DMS 273 (cell line): ENCODE data around the gene KRT14.
"Not testable (repeated sequence)": the region's sequence is repeated elsewhere in the genome, so short reads cannot be mapped to it uniquely, and the experiment has no call there.

Source experiments
- DNase-seq: peaks from one replicate; lab custom pipeline; 2025; ENCODE audit not compliant: unreplicated experiment; lab: John Stamatoyannopoulos, UW

KRT14 gene

GRCh38 chr17:41547921-41548843, 38.5 kb downstream of the KRT14 start:
- DNase-seq: peak; percentile 63

- DNase-seq: peak; percentile 41
These were observed 39.3 kb downstream of the KRT14 start for GRCh38 chr17:41547378-41547841.

DNA sequence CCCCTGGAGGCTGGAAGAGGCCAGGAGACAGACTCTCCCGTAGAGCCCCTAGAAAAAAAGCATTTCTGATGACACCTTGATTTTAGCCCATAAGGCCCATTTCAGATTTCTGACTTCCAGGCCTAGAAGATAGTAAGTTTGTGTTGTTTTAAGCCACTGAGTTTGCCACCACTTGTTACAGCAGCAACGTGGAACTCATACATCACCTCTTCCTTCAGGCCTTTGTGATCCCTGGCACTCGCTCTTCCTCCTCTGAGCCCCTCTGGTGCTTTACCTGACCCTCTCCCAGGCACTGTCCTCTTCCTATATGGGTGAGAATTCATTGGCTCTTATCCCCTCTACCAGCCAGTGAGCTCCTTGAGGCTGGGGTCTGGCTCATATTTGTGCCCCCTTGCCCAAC, 39.9 kb downstream of the KRT14 start:
- no peak for DNase-seq

- no peak for DNase-seq
These were observed 40.8 kb downstream of the KRT14 start for GRCh38 chr17:41545829-41546410.

GRCh38 chr17:41544935-41545334, 41.8 kb downstream of the KRT14 start:
- no peak for DNase-seq

DNA sequence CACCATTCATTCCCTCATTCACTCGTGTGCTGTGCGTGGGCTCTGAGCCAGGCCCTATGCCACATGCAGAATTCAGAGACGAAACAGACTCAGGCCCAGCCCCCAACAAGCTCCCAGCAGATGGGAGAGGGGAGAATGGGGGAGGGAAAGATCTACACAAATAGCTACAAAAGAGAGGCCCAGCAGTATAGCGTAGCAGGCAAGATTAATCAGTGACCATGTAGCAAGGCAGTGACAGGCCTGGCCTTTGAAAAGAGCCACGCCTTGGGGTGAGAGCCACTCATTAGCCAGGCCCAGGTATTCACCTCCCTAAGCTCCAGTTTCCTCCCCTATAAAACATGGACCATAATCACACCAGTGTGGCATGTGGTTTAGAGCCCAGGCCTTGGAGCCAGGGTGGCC, 42.2 kb downstream of the KRT14 start:
- peak; percentile 91 for DNase-seq

DNA sequence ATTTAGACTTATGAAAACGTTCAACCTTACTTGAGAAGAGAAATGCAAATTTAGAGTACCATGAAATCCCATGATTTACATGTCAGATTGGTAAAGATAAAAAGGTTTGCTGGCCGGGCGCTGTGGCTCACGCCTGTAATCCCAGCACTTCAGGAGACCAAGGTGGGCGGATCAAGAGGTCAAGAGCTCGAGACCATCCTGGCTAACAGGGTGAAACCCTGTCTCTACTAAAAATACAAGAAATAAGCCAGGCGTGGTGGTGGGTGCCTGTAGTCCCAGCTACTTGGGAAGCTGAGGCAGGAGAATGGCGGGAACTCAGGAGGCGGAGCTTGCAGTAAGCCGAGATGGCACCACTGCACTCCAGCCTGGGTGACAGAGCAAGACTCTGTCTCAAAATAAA, 43.9 kb downstream of the KRT14 start:
- not testable (repeated sequence) for DNase-seq

DNA sequence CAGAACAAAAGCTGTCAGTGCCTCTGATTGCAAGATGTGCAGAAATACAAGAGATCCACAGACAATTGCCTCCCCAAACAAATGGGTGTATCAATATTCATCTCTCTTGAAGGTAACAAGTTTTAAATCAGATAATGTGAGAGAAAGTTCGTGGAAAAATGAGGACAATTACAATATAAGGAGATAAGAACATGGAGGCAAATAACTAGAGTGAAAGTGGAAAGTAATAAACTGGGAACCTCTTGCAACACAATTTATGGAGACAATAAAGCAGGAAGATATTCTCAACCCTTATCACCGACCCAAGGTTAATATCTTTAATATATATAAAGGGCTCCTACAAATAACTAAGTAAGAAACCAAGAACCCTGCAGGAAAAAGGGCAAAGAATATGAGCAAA, 44.3 kb downstream of the KRT14 start:
- DNase-seq: no peak

DNA sequence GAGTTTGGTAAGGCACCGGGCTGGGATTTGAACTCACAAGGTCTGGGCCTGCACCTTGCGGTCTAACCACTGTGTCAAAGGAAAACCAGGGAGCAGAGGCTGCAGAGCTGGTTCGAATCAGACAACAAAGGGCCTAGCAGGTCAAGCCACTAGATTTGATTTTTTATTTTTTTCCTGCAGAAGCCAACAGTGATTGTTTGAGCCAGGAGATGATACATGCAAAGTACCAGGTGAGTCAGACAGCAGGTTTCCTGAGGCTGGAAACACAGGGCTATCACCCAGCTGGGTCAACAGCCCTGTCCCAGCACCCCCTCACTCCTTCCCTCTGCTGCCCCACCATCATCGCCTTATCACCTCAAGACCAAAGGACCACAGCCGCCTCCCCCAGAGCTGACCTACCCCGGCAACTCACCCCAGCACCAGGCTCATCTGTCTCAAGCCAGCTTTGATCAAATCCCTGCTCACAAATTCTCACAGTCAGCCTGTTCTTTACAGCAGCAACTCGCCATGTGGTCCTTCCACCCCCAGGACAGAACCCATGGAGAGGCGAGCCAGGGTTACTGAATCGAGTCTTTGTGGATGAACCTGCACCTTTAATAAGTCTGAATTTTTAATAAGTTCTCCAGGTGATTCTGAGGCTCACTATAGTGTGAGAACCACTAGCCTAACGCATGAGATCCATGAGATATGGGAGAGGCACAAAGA, 45.6 kb downstream of the KRT14 start:
- DNase-seq: no peak

GRCh38 chr17:41539979-41540701, 46.6 kb downstream of the KRT14 start:
- peak; percentile 15 for DNase-seq

GRCh38 chr17:41539071-41539492, 47.6 kb downstream of the KRT14 start:
- DNase-seq: no peak

DNA sequence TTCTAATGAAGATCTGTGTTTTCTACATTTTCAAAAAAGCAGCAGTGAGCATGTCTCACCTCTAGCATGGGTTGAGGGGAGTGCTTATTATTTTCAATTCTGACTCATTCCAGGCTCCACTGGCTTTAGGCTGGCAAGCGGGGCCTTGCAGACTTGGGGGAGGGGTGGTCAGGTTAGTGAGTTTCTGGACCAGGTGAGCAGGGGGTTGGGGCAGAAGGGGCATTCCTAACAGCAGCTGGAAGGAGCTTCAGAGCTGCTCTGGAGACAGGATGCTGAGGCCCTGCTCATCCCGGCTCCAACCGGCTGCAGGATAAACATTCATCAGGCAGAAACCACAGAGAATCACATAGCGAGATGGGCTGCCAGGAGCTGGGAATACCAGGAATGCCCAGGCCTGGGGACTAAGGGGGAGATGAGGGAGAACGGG, 48.1 kb downstream of the KRT14 start:
- DNase-seq: no peak

GRCh38 chr17:41537990-41538389, 48.7 kb downstream of the KRT14 start:
- no peak for DNase-seq

- no peak for DNase-seq
These were observed 49.1 kb downstream of the KRT14 start for GRCh38 chr17:41537614-41537954.

DNA sequence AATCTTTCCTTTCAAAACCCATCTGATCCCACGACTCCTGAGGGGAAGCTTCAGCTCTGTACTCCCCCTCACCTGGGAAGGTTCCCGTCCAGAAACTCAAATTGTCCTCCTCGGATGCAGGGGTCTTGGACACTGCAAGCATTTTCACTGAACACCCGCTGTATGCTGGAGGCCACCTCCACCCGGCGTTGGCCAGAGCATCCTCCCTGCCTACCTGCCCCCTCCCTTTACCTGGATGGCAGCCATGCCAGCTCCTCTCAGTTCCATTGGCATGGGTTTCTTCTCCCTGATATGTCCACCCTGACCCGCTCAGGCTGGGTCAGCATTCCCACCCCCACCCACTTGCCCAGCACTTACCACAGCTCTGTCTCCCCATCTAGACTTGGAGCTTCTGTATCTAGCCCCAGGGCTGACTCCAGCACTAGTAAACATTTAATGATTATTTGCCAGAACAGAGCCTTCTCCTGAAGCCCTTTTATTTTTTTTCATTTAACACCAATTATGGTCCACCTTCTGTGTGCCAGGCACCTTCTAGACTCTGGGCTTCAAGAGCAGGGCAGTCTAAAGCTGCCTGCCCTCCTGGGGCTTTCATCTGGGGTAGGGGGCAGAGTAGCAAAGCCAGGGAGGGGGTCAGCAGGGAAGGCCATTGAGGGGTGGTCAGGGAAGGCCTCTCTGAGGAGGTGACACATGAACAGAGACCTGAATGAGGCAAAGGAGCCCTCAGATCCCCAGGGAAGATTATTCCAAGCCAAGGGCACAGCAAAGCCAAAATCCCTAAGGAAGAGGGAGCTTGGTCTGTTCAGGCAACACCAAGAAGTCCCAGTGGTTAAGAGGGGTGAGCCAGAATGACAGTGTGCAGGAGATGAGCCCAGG, 49.7 kb downstream of the KRT14 start:
- no peak for DNase-seq

DNA sequence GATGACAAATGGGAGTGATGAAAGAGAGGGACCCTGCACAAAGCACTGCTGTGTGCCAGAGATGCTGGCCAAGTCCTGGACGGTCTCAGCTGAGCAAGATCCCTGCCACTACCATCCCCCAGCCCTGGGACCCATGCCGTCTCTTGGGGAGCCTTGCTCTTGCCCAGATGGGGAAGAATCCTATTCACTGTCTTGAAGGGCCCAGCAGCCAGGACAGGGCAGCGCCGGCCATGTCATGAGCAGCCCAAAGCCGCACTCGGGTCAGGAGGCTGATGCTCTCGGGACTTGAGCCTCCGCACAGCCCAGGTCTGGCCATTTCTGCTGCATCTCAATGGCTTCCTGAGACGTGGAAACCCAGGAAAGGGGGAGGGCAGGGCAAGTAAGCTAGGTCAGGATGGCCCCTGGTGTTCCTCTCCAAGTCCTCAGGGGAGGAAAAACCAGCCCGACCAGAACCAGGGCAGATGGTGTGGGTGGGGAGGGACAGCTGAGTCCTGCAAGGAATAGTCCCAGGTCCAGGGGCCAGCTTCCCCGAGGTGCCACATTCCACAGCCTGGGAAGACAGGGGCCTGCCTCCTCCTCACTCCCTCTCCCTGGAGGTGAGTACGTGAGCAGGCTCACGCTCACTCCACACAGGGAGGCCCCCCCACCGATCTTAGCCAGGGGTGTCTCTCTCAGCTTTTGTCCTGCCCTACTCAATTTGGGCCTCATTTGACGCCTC, 50.8 kb downstream of the KRT14 start:
- no peak for DNase-seq

DNA sequence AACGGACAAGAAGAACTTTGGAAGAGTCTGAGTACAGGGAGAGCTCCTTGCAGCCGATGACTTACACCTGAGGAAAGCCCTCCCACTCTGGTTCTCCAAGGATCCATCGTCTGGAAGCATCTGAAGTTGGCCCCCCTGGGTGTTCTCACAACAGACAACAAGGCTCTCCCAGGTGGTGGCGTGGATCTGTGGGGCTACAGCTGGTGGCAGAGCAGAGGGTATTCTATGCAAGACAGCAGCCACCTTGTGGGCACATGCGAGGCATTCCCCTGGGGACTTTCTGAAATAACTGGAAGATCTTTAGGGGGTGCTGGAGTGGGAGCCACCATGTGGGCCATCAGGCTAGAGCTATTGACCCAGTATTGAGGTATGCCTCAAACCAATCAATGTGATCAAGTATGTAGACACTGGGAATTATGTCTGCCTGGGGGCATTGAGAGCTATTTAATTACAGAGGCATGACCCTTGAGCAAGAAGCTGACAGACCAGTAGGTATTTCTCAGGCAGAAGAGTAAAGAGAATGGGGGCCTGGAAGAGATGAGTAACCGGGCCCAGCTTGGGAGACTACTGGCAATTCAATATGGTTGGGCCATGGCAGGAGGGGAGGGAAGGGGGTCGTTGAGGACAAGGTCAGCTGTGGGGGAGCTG, 51.7 kb downstream of the KRT14 start:
- DNase-seq: no peak

- DNase-seq: no peak
These were observed 53.1 kb downstream of the KRT14 start for GRCh38 chr17:41533613-41534012.

GRCh38 chr17:41532947-41533570, 53.6 kb downstream of the KRT14 start:
- DNase-seq: no peak
